ENCODE data around the gene GRIN1.

GRIN1 gene

DNA sequence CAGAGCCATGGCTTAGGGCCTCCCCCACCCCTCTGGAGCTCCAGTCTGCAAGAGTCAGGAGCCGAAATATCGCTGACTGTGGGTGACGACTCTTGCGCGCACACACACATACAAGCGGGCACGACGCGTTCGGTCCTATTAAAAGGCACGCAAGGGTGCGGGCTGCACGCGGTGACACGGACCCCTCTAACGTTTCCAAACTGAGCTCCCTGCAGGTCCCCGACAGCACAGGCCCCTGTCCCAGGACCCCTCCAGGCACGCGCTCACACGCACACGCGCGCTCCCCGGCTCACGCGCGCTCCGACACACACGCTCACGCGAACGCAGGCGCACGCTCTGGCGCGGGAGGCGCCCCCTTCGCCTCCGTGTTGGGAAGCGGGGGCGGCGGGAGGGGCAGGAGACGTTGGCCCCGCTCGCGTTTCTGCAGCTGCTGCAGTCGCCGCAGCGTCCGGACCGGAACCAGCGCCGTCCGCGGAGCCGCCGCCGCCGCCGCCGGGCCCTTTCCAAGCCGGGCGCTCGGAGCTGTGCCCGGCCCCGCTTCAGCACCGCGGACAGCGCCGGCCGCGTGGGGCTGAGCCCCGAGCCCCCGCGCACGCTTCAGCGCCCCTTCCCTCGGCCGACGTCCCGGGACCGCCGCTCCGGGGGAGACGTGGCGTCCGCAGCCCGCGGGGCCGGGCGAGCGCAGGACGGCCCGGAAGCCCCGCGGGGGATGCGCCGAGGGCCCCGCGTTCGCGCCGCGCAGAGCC lies at the start of gene GRIN1:
Gene GRIN1 (plus strand): TSS at position 433 of the 746 bp plus-strand sequence. CDS start 333 bp downstream, outside the sequence.
- Histone ChIP-seq H3K4me1 (ENCODE audit: insufficient read depth, low read length, poor library complexity, severe bottlenecking) (no peaks in the 10 kb centered on the region), H3K27me3 (ENCODE audit: insufficient read depth, low read length, poor library complexity, severe bottlenecking) (no peaks in the 10 kb centered on the region), H3K79me2 (ENCODE audit: insufficient read depth, low read length) (no peaks in the 10 kb centered on the region), H3K4me3 (ENCODE audit: low read length, poor library complexity, severe bottlenecking) (no peak within 1 kb of the TSS), H3K4me2 (ENCODE audit: low read depth, low read length, poor library complexity, severe bottlenecking) (no peak within 1 kb of the TSS), H2AFZ (ENCODE audit: low read length) (no peak within 1 kb of the TSS), H3F3A (ENCODE audit: low read depth) (no peaks in the 10 kb centered on the region), H3K9me3 (ENCODE audit: insufficient read depth, low read depth, low read length) (no peaks in the 10 kb centered on the region), H4K20me1 (ENCODE audit: insufficient read depth, low read length, poor library complexity, severe bottlenecking) (no peaks in the 10 kb centered on the region), H3K36me3 (ENCODE audit: insufficient read depth, low read length) (no peaks in the 10 kb centered on the region), H3K9ac (ENCODE audit: low read depth, low read length, poor library complexity, severe bottlenecking) (no peak within 1 kb of the TSS), H3K9me2 (replicated peaks; ENCODE audit: low read depth, low read length) (no peaks in the 10 kb centered on the region)
- TF ChIP-seq CTCF (conservative IDR thresholded peaks at IDR 0.05; ENCODE audit: low read length) (no peak), EZH2phosphoT487 (IDR thresholded peaks at IDR 0.05; ENCODE audit: borderline replicate concordance) (no peak)

DNA sequence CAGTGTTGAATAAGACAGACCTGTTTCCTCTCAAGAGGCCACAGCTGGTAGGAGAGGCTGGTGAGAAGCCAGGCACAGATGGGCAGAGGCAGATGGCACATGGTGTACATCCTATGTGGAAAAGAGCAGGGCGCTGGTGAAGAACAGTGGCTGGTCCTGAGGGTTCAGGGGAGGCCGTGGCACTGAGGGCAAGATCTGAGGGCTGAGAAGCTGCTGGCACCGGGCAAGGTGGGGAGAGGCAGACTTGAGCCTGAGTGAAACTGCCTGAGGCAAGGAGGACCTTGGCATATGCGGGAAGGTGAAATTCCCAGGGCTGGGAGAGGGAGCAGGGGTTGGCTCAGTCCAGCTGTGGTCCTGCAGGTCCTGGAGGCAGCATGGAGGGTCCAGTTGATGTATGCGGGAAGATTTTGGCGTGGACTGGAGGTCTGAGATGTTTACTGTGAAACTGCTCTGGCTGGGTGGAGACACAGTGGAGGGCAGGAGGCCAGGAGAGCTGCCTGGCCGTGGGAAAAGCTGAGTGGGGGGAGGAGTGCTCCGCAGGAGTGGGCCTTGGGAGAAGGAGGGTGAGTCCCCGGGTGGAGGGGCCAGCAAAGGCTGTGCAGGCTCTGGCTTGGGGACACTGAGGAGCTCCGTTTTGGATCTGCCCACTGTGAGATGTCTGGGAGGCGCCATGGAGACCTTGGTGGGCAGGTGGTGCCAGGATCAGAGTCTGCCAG lies 49.6 kb upstream of the GRIN1 start:
- no peak overlapping the region for H2AFZ ChIP-seq (ENCODE audit: low read length)
- H3K36me3 ChIP-seq (ENCODE audit: insufficient read depth, low read length): no peaks in the 10 kb centered on the region
- H3K9me2 ChIP-seq (replicated peaks; ENCODE audit: low read depth, low read length): no peaks in the 10 kb centered on the region
- H3K4me1 ChIP-seq (ENCODE audit: insufficient read depth, low read length, poor library complexity, severe bottlenecking): peaks cover 20% of the 10 kb centered on the region
- no peaks in the 10 kb centered on the region for H4K20me1 ChIP-seq (ENCODE audit: insufficient read depth, low read length, poor library complexity, severe bottlenecking)
- H3K27me3 ChIP-seq (ENCODE audit: insufficient read depth, low read length, poor library complexity, severe bottlenecking): no peaks in the 10 kb centered on the region
- no peaks in the 10 kb centered on the region for H3F3A ChIP-seq (ENCODE audit: low read depth)
- H3K4me3 ChIP-seq (ENCODE audit: low read length, poor library complexity, severe bottlenecking): peak overlapping the region; percentile 88
- TF ChIP-seq CTCF (conservative IDR thresholded peaks at IDR 0.05; ENCODE audit: low read length) (no peak), EZH2phosphoT487 (IDR thresholded peaks at IDR 0.05; ENCODE audit: borderline replicate concordance) (no peak)
- peaks cover 39% of the 10 kb centered on the region for H3K79me2 ChIP-seq (ENCODE audit: insufficient read depth, low read length)
- no peaks in the 10 kb centered on the region for H3K9me3 ChIP-seq (ENCODE audit: insufficient read depth, low read depth, low read length)
- H3K9ac ChIP-seq (ENCODE audit: low read depth, low read length, poor library complexity, severe bottlenecking): peak overlapping the region; percentile 48
- peak overlapping the region; percentile 85 for H3K4me2 ChIP-seq (ENCODE audit: low read depth, low read length, poor library complexity, severe bottlenecking)

DNA sequence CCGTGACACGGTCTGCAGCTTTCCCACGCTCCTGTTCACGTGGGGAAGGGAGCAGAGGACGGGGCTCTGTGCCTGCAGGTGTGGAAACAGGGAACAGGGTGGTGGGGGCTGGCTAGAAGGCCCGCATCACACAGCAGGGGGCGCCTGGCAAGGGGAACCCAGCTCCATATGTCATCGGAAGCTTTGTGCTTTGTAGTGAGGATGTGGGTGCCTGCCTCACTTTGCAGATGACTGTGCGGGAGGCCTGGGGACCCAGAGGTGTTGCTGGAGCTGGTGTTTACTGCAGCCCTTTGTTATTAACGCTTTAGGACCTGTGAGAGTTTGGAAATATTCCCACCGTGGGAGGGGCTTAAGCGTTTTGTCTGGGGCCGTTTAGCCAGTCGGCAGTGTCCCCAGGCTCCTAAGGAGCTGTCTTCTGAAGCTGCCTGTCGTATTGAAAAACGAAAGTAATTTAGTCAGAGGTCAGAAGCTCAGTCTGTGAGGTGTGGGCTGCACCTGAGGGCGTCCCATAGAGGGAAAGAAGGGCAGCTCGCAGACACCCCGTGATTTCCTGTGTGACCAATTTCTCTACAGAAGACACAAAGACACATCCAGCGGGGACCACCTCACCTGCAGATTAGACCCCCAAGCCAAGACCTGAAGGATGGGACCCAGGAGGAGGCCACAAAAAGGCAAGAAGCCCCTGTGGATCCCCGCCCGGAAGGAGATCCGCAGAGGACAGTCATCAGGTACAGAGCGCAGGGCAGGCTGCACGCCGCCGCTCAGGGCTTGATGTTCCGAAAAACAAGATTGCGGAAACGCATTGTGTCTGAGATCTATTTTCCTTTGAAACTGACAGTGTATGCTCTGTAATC lies 43.1 kb upstream of the GRIN1 start:
- H3K27me3 ChIP-seq (ENCODE audit: insufficient read depth, low read length, poor library complexity, severe bottlenecking): no peaks in the 10 kb centered on the region
- H3K9ac ChIP-seq (ENCODE audit: low read depth, low read length, poor library complexity, severe bottlenecking): peak overlapping the region; percentile 61
- TF ChIP-seq CTCF (conservative IDR thresholded peaks at IDR 0.05; ENCODE audit: low read length) (peak; percentile 69), EZH2phosphoT487 (IDR thresholded peaks at IDR 0.05; ENCODE audit: borderline replicate concordance) (no peak)
- peaks cover 3% of the 10 kb centered on the region; the same call in 1 of the 2 replicates for H3K79me2 ChIP-seq (ENCODE audit: insufficient read depth, low read length)
- peak overlapping the region; percentile 77 for H3K4me2 ChIP-seq (ENCODE audit: low read depth, low read length, poor library complexity, severe bottlenecking)
- H3K36me3 ChIP-seq (ENCODE audit: insufficient read depth, low read length): peaks cover 26% of the 10 kb centered on the region; the same call in 1 of the 2 replicates
- peak overlapping the region; percentile 70 for H3K4me3 ChIP-seq (ENCODE audit: low read length, poor library complexity, severe bottlenecking)
- no peaks in the 10 kb centered on the region for H4K20me1 ChIP-seq (ENCODE audit: insufficient read depth, low read length, poor library complexity, severe bottlenecking)
- H2AFZ ChIP-seq (ENCODE audit: low read length): peak overlapping the region; percentile 16; the same call in 1 of the 2 replicates
- peaks cover 9% of the 10 kb centered on the region for H3K4me1 ChIP-seq (ENCODE audit: insufficient read depth, low read length, poor library complexity, severe bottlenecking)
- no peaks in the 10 kb centered on the region for H3K9me2 ChIP-seq (replicated peaks; ENCODE audit: low read depth, low read length)
- no peaks in the 10 kb centered on the region for H3K9me3 ChIP-seq (ENCODE audit: insufficient read depth, low read depth, low read length)
- no peaks in the 10 kb centered on the region for H3F3A ChIP-seq (ENCODE audit: low read depth)
